H9 (cell line): Measurements from ENCODE around the gene ZNF648. TPM values are rescaled to one million over a fixed set of nuclear protein-coding genes. Genes with fewer than 3 reads are reported as not detected.

ENCODE experiments used
- DNase-seq: peaks from one replicate; pipeline ENCODE4 v3.0.0-alpha.2; 2017
- H2AFZ ChIP-seq: one replicate; pipeline ENCODE4 v1.6.1; 2013; ENCODE audit warnings: mild to moderate bottlenecking, low read length, control low read depth, moderate library complexity
- H2AK5ac ChIP-seq: 2 replicates; pipeline ENCODE4 v1.6.1; 2013; ENCODE audit warnings: low read length, control low read depth, mixed read lengths; ENCODE audit not compliant: insufficient read length
- H2BK120ac ChIP-seq: one replicate; pipeline ENCODE4 v1.6.1; 2013; ENCODE audit warnings: low read depth, mild to moderate bottlenecking, low read length, control low read depth, inconsistent platforms; ENCODE audit not compliant: poor library complexity, severe bottlenecking
- H2BK12ac ChIP-seq: 2 replicates; pipeline ENCODE4 v1.6.1; 2013; ENCODE audit warnings: low read length, control low read depth, mixed read lengths, low read depth; ENCODE audit not compliant: insufficient read length
- H2BK15ac ChIP-seq: 2 replicates; pipeline ENCODE4 v1.6.1; 2013; ENCODE audit warnings: low read depth, low read length, control low read depth
- H2BK20ac ChIP-seq: one replicate; pipeline ENCODE4 v1.6.1; 2013; ENCODE audit warnings: low read depth, mild to moderate bottlenecking, low read length, control low read depth, inconsistent platforms; ENCODE audit not compliant: poor library complexity, severe bottlenecking
- H2BK5ac ChIP-seq: 2 replicates; pipeline ENCODE4 v1.6.1; 2013; ENCODE audit warnings: low read length, control low read depth, mixed read lengths; ENCODE audit not compliant: insufficient read length
- H3K14ac ChIP-seq: 2 replicates; pipeline ENCODE4 v1.6.1; 2013; ENCODE audit warnings: low read length, control low read depth; ENCODE audit not compliant: insufficient read depth
- H3K18ac ChIP-seq: 2 replicates; pipeline ENCODE4 v1.6.1; 2013; ENCODE audit warnings: low read depth, mild to moderate bottlenecking, mixed read lengths, low read length, control low read depth; ENCODE audit not compliant: insufficient read length
- H3K23ac ChIP-seq: 2 replicates; pipeline ENCODE4 v1.6.1; 2013; ENCODE audit warnings: low read length, control low read depth, mixed read lengths, low read depth; ENCODE audit not compliant: insufficient read length
- H3K23me2 ChIP-seq: 2 replicates; pipeline ENCODE4 v1.6.1; 2013; ENCODE audit warnings: low read depth, mild to moderate bottlenecking, mixed read lengths, low read length, control low read depth; ENCODE audit not compliant: insufficient read length, poor library complexity, severe bottlenecking
- H3K27ac ChIP-seq: 2 replicates; pipeline ENCODE4 v1.5.1; 2013; ENCODE audit warnings: low read length, control low read depth, mixed read lengths, low read depth; ENCODE audit not compliant: insufficient read length
- H3K27me3 ChIP-seq: 2 replicates; pipeline ENCODE4 v1.6.1; 2013; ENCODE audit warnings: low read length, control low read depth, inconsistent platforms; ENCODE audit not compliant: insufficient read depth
- H3K4ac ChIP-seq: 2 replicates; pipeline ENCODE4 v1.6.1; 2013; ENCODE audit warnings: low read depth, mild to moderate bottlenecking, control low read depth, inconsistent platforms, low read length, moderate library complexity
- H3K4me1 ChIP-seq: 2 replicates; pipeline ENCODE4 v1.6.1; 2013; ENCODE audit warnings: low read length, control low read depth, inconsistent platforms; ENCODE audit not compliant: insufficient read depth
- H3K4me2 ChIP-seq: 2 replicates; pipeline ENCODE4 v1.6.1; 2013; ENCODE audit warnings: low read length, control low read depth, mixed read lengths; ENCODE audit not compliant: insufficient read length, insufficient read depth
- H3K56ac ChIP-seq: 2 replicates; pipeline ENCODE4 v1.6.1; 2013; ENCODE audit warnings: low read depth, mild to moderate bottlenecking, mixed read lengths, low read length, control low read depth; ENCODE audit not compliant: insufficient read length
- H3K79me1 ChIP-seq: 2 replicates; pipeline ENCODE4 v1.6.1; 2013; ENCODE audit warnings: low read depth, mild to moderate bottlenecking, moderate library complexity, low read length, control low read depth, inconsistent platforms; ENCODE audit not compliant: insufficient read depth, poor library complexity, severe bottlenecking
- H3K79me2 ChIP-seq: 2 replicates; pipeline ENCODE4 v1.6.1; 2013; ENCODE audit warnings: low read length, control low read depth, inconsistent platforms; ENCODE audit not compliant: insufficient read depth
- H3K9ac ChIP-seq: 2 replicates; pipeline ENCODE4 v1.6.1; 2013; ENCODE audit warnings: low read length, control low read depth, mixed read lengths; ENCODE audit not compliant: insufficient read length; ENCODE audit errors: extremely low read depth
- H3K9me3 ChIP-seq: one replicate; pipeline ENCODE4 v1.6.1; 2013; ENCODE audit warnings: low read depth, low read length, inconsistent platforms; ENCODE audit not compliant: control insufficient read depth
- H3T11ph ChIP-seq: one replicate; pipeline ENCODE4 v1.6.1; 2013; ENCODE audit warnings: mild to moderate bottlenecking, low read length, control low read depth, inconsistent platforms
- H4K20me1 ChIP-seq: one replicate; pipeline ENCODE4 v1.6.1; 2013; ENCODE audit not compliant: control insufficient read depth, insufficient read length, insufficient read depth
- H4K5ac ChIP-seq: 2 replicates; pipeline ENCODE4 v1.6.1; 2013; ENCODE audit warnings: low read depth, mild to moderate bottlenecking, mixed read lengths, low read length, control low read depth; ENCODE audit not compliant: insufficient read length
- H4K8ac ChIP-seq: replicated peaks from 2 replicates; pipeline ENCODE4 v1.6.1; 2013; ENCODE audit warnings: low read length, control low read depth, mixed read lengths, low read depth; ENCODE audit not compliant: insufficient read length
- H4K91ac ChIP-seq: 2 replicates; pipeline ENCODE4 v1.6.1; 2013; ENCODE audit warnings: low read depth, mild to moderate bottlenecking, moderate library complexity, mixed read lengths, low read length, control low read depth; ENCODE audit not compliant: insufficient read length
- H3K27ac Mint-ChIP-seq, 3 experiments: 2 replicates in 2 of 3; 3 replicates in 1 of 3; pipeline ENCODE4 v1.8.0; 2020 to 2021; ENCODE audit warnings: mixed read lengths in 3 of 3, mild to moderate bottlenecking in 1 of 3, moderate library complexity in 1 of 3
- H3K27me3 Mint-ChIP-seq: 2 replicates; pipeline ENCODE4 v1.8.0; 2021; ENCODE audit warnings: low read depth, mild to moderate bottlenecking, moderate library complexity, mixed read lengths
- H3K36me3 Mint-ChIP-seq, 3 experiments: 2 replicates in 2 of 3; 3 replicates in 1 of 3; pipeline ENCODE4 v1.8.0; 2020 to 2021; ENCODE audit warnings: low read depth in 3 of 3, mixed read lengths in 3 of 3; ENCODE audit not compliant: insufficient read depth in 1 of 3
- H3K4me1 Mint-ChIP-seq, 2 experiments: 2 replicates each; pipeline ENCODE4 v1.8.0; 2020; ENCODE audit warnings: mixed read lengths in 2 of 2
- H3K4me3 Mint-ChIP-seq, 2 experiments: 2 replicates in 1 of 2; 3 replicates in 1 of 2; pipeline ENCODE4 v1.8.0; 2020 to 2021; ENCODE audit warnings: mild to moderate bottlenecking in 2 of 2, mixed read lengths in 2 of 2, moderate library complexity in 1 of 2
- H3K9me3 Mint-ChIP-seq, 2 experiments: 2 replicates in 1 of 2; 3 replicates in 1 of 2; pipeline ENCODE4 v1.8.0; 2020; ENCODE audit warnings: mild to moderate bottlenecking in 2 of 2, mixed read lengths in 2 of 2, moderate library complexity in 1 of 2
- WGBS: extraction: QIAGEN DNeasy Blood & Tissue Kit; methylation state at CpG from one replicate; pipeline ENCODE4 v1.1.7; 2013; ENCODE audit warnings: missing lambda C conversion rate, low lambda C conversion rate, mixed read lengths; ENCODE audit not compliant: insufficient read length; ENCODE audit errors: extremely low coverage; 5-methylcytosine and 5-hydroxymethylcytosine counted together
- total RNA-seq: library from RNA; stranded (reverse); gene quantifications from 2 replicates; pipeline ENCODE4 v1.2.1, GENCODE V29; 2021
- TF ChIP-seq, protein P1 (sequence below): fragments of 200-600 bp; sonication (generic); conservative IDR thresholded peaks from 3 replicates; pipeline ENCODE4 v1.8.0; 2021; ENCODE audit warnings: antibody characterized with exemption, mild to moderate bottlenecking

The ZNF648 gene
- total RNA-seq, 1 experiment from 2014 or later = 1.4 TPM

- no peak overlapping the region for H4K91ac ChIP-seq
- H4K20me1 ChIP-seq = no peaks in the 10 kb centered on the region
- no peak overlapping the region for H2AK5ac ChIP-seq
- no peak overlapping the region for H3K14ac ChIP-seq
- no peaks in the 10 kb centered on the region for H3K27me3 ChIP-seq
- no peak for DNase-seq
- H3K27me3 Mint-ChIP-seq = no peaks in the 10 kb centered on the region
- WGBS = no CpG with 5 or more reads among the region's 4 CpGs
- H3K4ac ChIP-seq = no peak overlapping the region
- no peak overlapping the region for H2BK5ac ChIP-seq
- H3K79me2 ChIP-seq = no peaks in the 10 kb centered on the region
- H3K23me2 ChIP-seq = no peaks in the 10 kb centered on the region
- TF ChIP-seq, protein P1, sequence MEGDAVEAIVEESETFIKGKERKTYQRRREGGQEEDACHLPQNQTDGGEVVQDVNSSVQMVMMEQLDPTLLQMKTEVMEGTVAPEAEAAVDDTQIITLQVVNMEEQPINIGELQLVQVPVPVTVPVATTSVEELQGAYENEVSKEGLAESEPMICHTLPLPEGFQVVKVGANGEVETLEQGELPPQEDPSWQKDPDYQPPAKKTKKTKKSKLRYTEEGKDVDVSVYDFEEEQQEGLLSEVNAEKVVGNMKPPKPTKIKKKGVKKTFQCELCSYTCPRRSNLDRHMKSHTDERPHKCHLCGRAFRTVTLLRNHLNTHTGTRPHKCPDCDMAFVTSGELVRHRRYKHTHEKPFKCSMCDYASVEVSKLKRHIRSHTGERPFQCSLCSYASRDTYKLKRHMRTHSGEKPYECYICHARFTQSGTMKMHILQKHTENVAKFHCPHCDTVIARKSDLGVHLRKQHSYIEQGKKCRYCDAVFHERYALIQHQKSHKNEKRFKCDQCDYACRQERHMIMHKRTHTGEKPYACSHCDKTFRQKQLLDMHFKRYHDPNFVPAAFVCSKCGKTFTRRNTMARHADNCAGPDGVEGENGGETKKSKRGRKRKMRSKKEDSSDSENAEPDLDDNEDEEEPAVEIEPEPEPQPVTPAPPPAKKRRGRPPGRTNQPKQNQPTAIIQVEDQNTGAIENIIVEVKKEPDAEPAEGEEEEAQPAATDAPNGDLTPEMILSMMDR = no peak
- H3K36me3 Mint-ChIP-seq = peaks cover 4 to 26% (median 8%) of the 10 kb centered on the region in 3 experiments; a peak in 6 of 7 replicates
- peaks cover 34 to 41% of the 10 kb centered on the region in 2 experiments for H3K4me1 Mint-ChIP-seq
- H2BK12ac ChIP-seq = no peak overlapping the region
- no peak overlapping the region for H3K27ac ChIP-seq
- H3K79me1 ChIP-seq = no peaks in the 10 kb centered on the region
- H3K9me3 ChIP-seq = no peaks in the 10 kb centered on the region
- H3K9ac ChIP-seq = no peak overlapping the region
- H3K18ac ChIP-seq = no peak overlapping the region
- H3K9me3 Mint-ChIP-seq = peaks cover 4 to 11% of the 10 kb centered on the region in 2 experiments
- H2BK120ac ChIP-seq = no peak overlapping the region
- no peak overlapping the region for H4K8ac ChIP-seq
- no peak overlapping the region for H3T11ph ChIP-seq
- H2AFZ ChIP-seq = no peak overlapping the region
- no peak overlapping the region for H3K56ac ChIP-seq
- H3K4me1 ChIP-seq = peaks cover 10% of the 10 kb centered on the region
- H3K23ac ChIP-seq = no peak overlapping the region
- H3K4me3 Mint-ChIP-seq = no peak overlapping the region
- H2BK20ac ChIP-seq = no peak overlapping the region
- H2BK15ac ChIP-seq = no peak overlapping the region
- no peak overlapping the region for H4K5ac ChIP-seq
- H3K27ac Mint-ChIP-seq = no peak overlapping the region
- no peak overlapping the region for H3K4me2 ChIP-seq
Observed at GRCh38 chr1:182098301-182098700, 36.8 kb upstream of the ZNF648 start.
